OCI-LY7 (cell line): ENCODE data around the gene PTPRB.

ENCODE experiments used
- EZH2phosphoT487 ChIP-seq: fragments of 200-600 bp; sonication (generic); IDR thresholded peaks from 2 replicates; pipeline ENCODE4 v1.6.1; 2018; ENCODE audit warnings: low read depth, borderline replicate concordance, mild to moderate bottlenecking, mixed run types, antibody characterized with exemption, low read length, moderate library complexity, mixed read lengths
- TF ChIP-seq, protein P1 (sequence below): fragments of 200-600 bp; sonication (generic); conservative IDR thresholded peaks from 2 replicates; pipeline ENCODE4 v1.5.1; 2014; ENCODE audit warnings: mild to moderate bottlenecking, antibody characterized with exemption, low read length, moderate library complexity, mixed read lengths

DNA sequence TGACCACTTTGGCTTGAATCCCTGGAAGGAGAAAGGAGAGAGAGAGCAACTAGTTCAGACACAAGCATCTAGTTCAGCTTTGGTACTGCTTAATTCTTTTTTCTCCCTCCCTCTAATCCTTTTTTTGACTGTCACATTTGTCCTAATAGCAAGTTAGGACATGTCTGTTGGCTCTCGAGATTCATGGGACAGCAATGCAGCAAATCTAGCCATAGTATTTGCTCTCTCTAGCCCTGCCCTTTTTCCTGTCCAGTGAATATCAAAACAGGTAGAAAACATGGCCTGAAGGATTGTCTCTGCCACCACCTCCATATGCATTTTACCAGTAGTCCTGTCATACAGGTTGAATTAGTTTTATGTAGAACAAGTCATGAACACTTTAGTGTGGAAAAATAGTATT, 116.4 kb downstream of the PTPRB start:
- TF ChIP-seq, protein P1, sequence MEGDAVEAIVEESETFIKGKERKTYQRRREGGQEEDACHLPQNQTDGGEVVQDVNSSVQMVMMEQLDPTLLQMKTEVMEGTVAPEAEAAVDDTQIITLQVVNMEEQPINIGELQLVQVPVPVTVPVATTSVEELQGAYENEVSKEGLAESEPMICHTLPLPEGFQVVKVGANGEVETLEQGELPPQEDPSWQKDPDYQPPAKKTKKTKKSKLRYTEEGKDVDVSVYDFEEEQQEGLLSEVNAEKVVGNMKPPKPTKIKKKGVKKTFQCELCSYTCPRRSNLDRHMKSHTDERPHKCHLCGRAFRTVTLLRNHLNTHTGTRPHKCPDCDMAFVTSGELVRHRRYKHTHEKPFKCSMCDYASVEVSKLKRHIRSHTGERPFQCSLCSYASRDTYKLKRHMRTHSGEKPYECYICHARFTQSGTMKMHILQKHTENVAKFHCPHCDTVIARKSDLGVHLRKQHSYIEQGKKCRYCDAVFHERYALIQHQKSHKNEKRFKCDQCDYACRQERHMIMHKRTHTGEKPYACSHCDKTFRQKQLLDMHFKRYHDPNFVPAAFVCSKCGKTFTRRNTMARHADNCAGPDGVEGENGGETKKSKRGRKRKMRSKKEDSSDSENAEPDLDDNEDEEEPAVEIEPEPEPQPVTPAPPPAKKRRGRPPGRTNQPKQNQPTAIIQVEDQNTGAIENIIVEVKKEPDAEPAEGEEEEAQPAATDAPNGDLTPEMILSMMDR: no peak
- no peak for TF ChIP-seq EZH2phosphoT487
